Dedifferentiated amniotic fluid mesenchymal stem cell (primary cell): ENCODE measurements around the gene FILIP1L.

Source experiments
- DNase-seq: peaks from one replicate; pipeline ENCODE4 v3.0.0-alpha.2; 2016; ENCODE audit errors: extremely low spot score

FILIP1L gene

GRCh38 chr3:99974989-99975388 is 139.3 kb downstream of the FILIP1L start:
- no peak for DNase-seq

DNA sequence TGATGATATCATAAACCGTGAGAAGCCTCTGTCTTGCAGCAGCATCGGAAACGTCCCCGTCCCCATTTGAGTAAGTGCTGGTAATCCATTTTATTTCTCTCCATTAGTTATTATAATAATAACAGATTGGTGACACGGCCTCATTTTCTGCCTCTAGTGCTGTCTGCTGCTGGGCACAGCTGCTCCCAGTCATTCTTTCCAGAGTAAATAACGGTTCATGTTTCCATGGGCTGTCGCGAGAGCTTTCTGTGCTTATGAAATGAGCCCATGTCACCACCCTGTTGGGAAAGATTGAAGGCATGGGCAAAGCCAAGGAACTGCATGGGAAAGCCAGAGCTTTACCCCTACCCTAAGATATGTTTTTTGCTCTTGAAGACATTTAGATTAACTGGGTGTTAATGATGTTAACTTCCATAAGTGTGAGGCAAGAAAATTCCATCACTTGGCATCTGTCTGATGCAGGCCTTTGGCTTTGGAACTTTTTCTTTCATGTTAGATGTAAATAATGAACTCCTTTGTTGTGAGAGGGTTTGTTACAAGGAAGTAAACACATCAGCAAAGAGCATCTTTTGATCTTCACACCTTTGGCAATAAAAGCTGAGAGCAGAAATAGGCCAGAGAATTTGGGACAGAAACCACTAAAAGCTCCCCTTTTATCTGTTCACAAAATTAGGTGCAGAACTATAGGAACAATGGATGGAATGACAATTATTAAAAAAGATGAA is 141.8 kb downstream of the FILIP1L start:
- no peak for DNase-seq

DNA sequence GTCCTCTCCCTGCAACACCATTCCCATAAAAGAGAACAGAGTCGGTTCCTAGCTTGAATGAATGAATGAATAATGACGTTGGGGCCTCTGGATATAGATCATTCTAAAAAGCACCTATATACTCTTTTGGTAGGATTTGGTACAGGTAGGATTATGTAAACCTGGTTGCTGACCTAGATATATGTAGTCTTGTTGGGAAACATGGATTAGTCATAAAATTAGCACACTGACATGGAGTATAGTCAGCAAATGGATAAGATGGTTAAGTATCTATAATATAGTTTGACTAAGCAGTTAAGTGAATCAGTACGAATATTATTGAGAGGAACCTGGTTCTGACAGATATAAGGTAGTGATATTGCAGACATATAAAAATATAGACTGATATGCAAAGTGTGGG is 142.5 kb downstream of the FILIP1L start:
- DNase-seq, result no peak

DNA sequence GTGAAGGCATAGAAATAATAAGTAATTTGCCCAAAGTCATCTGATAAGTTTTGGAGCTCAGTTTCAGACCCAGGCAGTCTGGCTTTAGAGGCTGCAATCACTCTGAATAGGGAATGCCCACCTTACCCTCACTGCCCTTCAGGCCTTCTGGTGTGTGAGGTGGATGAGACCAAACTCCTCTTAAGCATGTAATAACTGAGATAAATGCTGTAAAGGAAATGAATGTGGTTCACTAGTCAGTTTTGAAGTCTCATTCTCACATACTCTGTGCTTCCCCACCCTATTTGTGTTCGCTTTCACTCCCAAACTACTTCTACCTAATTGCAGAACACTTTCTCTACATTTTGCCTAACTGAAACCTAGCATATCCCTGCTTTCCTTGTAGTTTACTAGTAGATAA is 144.1 kb downstream of the FILIP1L start:
- no peak for DNase-seq

GRCh38 chr3:99969136-99969535 is 145.2 kb downstream of the FILIP1L start:
- DNase-seq, result no peak

DNA sequence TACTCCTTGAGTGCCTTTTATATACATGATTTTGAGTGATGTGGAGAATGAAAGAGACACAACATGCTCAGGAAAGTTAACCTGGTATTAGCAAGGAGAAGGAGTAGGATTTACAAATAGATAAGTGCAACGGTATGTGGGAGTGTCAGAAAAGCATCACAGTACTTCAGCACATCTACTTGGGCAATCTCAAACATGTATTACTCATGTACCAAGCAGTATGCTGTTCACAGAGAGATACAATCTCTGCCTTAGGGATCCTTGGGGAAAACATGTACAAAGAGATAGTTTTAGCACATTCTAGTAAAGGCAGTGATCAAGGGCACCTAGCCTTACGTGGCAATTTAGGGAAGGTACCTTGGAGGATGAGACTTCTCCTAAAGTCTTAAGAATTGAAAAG is 146.5 kb downstream of the FILIP1L start:
- DNase-seq, result no peak

DNA sequence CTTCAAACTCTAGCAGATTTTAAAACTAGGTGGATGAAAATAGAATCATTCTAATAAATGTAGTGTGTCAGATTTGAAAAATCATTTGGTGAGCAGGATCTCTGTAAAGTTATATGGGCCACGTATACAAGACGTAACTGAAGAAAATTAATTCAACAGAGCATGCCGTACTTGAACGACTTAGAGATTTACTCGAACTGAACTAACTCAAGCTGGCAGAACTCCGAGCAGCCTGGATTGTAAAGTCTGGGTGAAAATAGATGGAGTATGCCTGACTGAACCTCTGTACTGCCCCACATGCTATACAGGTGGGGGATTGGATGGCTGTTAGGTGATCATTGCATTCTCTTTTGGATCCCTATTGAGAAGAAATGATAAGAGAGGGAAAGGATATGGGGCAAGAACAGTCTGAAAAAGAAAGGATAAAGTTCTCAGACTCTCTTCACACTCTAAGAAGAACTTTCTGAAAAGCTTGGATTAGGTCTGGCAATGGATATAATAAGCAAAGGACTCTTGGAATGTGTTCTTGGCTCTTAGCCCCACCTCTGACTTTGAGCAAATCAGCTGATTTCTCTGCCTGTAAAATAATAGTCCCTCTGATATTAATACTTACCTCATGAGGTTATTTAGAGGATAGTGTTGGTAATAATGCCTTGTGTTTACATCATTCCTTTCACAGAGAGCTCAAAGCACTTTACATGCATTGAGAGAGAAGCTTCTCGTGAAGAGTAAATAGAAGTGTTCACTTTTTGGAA is 147.5 kb downstream of the FILIP1L start:
- peak; percentile 61 for DNase-seq

DNA sequence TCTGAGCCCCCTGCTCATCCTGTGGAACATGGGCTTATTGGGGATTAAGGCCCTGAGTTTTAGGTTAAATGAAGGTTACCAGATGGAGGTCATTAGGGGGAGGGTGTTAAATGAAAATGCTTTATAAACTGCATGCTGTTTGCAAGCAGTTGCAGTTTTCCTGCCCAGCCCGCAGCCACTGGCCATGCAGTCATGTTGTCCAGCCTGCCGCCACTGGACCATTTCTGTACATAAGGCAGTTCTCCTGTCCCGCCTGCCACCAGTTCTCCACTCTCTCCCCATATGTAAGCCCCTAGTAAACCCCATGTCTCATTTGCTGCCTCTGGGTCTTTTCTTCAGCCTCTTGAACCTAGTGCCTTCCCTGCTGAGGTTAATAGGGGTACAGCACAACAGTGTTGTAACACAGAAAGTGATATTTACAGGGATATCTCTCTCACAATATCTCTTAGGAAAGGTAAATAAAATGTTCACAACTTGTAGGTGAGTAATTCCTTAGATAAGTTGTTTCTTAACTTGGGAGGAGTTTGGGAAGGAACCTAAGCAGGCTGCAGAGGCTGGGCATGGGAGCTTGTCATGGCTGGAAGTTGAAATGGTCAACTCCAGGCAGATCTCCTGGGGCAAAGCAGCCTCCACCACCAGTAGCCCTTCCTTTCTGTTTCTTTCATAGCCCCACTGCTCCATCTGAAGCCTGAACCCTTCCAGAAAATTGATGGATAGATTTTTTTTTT is 148.5 kb downstream of the FILIP1L start:
- DNase-seq, result no peak

- no peak for DNase-seq
These were observed 149.2 kb downstream of the FILIP1L start for GRCh38 chr3:99965077-99965476.

GRCh38 chr3:99962703-99963102 is 151.6 kb downstream of the FILIP1L start:
- DNase-seq, result peak; percentile 56

DNA sequence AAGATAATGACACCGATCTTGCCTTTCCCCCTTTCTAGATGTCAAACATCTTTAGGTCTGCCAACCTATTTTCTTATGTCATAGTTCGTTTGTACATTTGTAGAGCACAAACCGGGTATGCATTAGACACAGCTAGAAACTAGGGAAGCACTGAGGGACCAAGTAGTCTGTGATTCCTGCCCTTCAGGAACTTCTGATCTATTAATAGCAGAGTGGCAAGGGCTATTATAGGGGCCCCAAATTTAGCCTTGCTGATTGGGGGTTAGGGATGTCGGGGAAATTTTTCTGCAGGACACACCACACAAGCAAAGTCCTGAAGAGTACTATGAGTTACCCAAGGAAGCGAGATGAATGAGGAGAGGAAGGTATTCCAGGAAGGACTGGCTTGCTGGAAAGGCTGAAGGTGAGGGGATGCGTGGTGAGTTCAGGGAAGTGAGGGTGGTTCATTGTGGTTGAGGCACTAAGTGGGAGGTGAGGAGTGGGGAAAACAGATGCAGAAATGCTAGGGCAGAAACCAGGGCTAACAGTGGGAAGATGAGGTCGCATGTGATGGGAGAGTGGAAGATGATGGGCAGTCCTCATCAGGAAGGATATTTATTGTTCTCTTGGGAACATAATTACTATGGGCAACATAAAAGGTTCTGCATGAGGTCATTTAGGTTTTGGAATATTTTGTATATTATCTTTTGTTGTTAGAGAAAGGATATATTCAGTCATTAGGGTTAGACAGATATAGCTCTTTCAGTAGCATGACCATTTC is 152.4 kb downstream of the FILIP1L start:
- no peak for DNase-seq

DNA sequence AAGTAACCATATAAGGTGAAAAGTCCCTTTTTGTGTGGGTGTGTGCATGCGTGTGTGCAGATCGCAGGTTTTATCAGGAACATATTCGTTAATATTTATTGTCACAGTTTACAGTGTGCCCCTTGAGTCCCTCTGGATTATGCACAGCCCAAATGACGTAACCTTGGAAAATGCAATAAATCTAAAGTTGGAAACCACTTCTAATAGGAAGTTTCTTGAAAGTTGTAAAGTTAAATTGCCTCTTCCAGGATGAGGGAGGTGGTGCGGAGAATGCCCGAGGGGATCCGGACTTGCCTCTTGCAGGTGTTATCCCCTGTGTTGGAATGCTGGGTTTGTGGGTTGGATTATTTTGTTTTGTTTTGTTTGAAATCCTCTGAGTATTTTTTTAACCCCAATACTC is 153.4 kb downstream of the FILIP1L start:
- DNase-seq, result no peak

- no peak for DNase-seq
These were observed 154.0 kb downstream of the FILIP1L start for GRCh38 chr3:99960123-99960878.

DNA sequence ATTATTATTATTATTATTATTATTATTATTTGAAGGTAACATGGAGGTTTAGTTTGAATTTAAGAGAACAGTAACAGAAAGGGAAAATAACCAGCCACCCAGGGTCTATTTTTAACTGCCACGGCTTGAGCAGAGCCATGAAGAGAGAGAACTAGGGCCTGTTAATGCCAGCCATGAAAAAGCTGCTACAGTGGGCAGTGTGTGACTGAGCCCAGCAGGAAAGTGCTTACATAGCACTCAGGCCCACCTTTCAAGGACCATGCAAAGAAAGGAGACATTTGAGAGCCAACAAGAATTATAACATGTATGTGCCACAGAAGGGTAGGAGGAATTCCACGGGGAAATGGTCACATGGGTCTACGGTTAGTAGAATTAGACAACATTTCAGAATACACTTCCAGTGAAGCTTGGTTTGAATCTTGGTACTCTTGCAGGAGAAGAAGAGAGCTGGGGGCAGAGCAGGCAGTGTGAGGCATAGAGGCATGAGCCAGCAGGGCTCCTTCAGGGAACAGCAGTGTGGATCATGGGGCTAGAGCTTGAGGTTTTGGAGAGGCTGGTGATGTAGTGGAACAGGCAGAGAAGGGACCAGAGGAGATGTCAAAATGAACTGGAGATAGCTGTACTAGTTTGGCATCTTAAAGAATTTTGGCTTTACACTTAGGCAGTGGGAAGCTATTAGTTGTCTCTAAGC is 155.9 kb downstream of the FILIP1L start:
- no peak for DNase-seq

DNA sequence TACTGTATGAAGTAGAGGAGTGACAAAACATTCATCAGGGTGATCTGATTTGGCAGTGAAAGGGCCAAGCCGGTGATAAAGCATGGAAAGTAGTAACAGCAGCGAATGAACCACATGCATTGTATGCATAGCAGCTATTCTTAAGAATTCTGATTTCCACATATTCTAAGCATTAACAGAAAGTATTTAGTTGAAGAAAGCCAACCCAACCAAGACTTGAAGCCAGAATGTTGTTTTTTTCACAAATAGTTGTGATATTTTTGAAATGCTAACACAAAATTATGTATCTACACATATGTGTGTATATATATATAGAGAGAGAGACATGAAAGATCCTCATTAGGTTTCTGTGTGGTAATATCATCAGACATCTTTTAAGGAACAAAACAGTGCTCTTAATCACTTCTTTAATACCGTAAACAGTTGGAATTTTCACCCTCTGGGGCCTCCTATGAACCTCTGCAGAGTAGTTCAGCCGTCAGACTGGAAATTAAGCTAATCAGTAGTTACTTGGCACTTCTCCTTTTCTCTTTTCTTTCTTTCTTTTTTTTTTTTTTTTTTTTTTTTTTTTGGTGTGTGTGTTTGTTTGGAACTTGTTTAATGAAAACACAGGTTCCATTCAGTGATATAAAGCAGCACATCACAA is 157.0 kb downstream of the FILIP1L start:
- peak; percentile 28 for DNase-seq

DNA sequence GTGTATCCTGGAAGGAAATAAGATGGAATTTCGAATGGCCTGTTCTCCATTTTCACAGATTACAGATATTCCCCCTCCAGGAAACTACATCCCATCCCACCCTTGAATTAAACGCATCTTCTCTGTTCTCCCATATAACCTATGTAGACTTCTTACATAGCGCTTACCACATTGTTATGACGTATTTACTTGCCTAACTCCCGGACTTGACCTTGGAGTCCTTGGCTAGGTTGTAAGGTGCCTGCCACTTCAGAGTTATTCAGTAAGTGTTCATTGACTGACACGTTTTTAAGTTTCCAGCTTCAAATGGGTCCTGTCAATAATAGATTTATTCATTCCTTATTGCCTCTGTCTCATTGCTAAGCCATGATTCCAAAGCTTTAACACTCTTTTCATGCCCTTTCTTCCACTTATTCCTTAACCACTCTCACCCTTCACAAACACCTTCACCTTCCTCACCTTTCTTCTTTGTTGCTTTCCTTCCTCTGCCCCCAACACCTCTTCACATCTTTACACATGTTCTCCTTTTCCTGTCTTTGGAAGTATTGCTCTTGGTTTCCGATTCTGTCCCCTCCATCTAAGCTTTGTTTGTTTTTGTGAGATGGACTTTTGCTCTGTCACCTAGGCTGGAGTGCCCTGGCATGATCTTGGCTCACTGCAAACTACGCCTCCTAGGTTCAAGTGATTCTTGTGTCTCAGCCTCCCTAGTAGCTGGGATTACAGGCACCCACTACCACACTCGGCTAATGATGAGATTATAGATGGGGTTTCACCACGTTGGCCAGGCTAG is 158.3 kb downstream of the FILIP1L start:
- DNase-seq, result no peak

DNA sequence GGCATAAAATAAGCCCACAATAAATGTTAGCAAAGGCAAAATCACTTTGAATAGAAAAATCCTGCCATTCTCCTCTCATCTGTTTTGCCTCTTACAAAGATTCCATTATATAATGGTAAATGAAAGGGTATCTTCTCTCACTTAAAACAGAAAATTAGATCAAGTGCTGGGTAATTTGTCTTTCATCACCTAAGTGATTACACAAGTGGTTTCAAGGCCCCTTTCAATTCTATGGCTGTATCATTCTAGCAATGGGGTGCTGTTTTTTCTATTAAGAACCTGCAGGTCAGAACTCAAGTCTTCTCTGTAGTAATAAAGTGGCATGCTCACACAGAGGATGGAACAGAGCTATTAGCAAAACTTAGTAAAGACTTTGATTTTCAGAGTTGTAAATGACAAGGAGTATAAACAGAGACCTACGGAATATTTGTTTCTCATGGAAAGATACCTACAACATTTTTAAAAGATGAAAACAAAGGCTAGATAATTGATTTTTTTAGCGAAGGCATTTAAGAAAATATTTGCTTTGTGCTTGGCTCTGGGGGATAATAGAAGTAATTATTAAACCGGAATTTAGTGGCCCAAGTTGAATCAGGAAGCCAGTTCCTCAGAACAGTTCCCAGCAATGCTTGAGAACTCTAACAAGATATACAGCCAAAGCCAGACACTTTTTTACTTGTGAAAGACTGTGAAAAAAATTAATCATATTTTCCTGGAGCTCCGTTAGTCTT is 159.2 kb downstream of the FILIP1L start:
- no peak for DNase-seq

DNA sequence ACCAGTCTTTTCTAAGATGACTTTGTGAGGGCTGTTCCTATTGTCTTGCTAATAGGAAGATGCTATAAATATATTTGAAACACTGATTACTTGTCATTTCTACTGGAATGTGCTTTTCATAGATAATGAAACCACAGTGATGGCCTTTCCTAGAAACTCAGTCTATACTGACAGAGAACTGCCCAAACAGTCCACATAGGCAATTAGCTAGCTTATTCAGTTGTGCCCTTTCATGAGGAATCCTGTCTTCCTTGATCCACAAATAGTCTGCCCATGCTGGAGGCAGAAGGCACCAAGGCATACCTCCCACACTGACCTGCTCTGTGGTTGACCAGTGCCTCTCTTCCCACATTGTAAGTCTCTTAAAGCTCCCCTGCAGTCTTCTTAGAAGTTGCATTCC is 160.7 kb downstream of the FILIP1L start:
- no peak for DNase-seq

- DNase-seq, result peak; percentile 44
These were observed 162.0 kb downstream of the FILIP1L start for GRCh38 chr3:99952306-99952705.
